Measurements from ENCODE around the gene NEURL4.
"Not testable (repeated sequence)": the region's sequence is repeated elsewhere in the genome, so short reads cannot be mapped to it uniquely, and the experiment has no call there.

NEURL4 gene

DNA sequence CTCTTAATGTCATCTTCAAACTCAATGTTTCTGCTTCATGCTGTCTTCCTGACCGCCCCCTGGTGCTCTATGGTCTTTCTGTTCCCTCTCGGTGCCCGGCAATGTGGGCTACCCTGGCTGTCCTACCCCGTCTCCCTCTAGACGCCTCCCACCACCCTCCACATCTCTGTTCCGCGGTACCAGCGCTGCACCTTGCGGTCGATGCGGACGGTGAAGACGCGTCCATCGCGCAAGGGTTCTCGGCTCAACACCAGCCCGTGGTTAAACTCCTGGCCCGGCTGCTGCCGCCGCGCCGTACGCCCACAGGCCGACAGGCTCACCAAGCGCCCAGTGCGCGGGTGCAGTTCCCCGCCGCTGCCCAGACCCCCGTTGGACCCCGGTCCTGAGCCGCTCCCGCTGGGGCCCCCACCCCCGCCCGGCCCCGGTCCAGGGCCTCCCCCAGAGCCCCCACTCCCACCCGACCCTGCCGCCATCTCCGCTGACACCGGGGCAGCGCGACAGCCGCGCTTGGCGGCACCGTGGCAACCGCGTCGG is at the start of gene NEURL4:
Gene NEURL4 (minus strand): TSS at position 496 of the 534 bp plus-strand sequence. CDS start 23 bp downstream, at position 473.
- no peak for DNase-seq (ENCODE audit: extremely low read depth in 1 of 2, low read depth in 1 of 2)

- no peak for DNase-seq (ENCODE audit: extremely low read depth in 1 of 2, low read depth in 1 of 2)
Measured at GRCh38 chr17:7374353-7374752, 45.2 kb upstream of the NEURL4 start.

GRCh38 chr17:7370853-7371252 is 41.7 kb upstream of the NEURL4 start:
- DNase-seq (ENCODE audit: extremely low read depth in 1 of 2, low read depth in 1 of 2) = no peak

GRCh38 chr17:7369825-7370224 is 40.7 kb upstream of the NEURL4 start:
- no peak for DNase-seq (ENCODE audit: extremely low read depth in 1 of 2, low read depth in 1 of 2)

DNA sequence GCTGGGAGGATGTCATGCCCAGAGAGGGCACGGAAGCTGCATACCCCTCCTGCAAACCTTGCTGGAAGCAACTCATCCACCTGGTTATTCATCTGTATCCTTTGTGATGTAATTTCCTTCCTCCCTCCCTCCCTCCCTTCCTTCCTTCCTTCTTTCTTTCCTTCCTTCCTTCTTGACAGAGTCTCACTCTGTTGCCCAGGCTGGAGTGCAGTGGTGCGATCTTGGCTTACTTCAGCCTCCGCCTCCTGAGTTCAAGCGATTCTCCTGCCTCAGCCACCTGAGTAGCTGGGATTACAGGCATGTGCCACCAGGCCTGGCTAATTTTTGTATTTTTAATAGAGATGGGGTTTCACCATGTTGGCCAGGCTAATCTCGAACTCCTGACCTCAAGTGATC is 39.5 kb upstream of the NEURL4 start:
- DNase-seq (ENCODE audit: extremely low read depth in 1 of 2, low read depth in 1 of 2) = not testable (repeated sequence)

GRCh38 chr17:7367918-7368598 is 38.9 kb upstream of the NEURL4 start:
- no peak for DNase-seq (ENCODE audit: extremely low read depth in 1 of 2, low read depth in 1 of 2)

GRCh38 chr17:7367083-7367482 is 37.9 kb upstream of the NEURL4 start:
- DNase-seq (ENCODE audit: extremely low read depth in 1 of 2, low read depth in 1 of 2) = no peak

- DNase-seq (ENCODE audit: extremely low read depth in 1 of 2, low read depth in 1 of 2) = not testable (repeated sequence)
Measured at GRCh38 chr17:7365963-7366362, 36.8 kb upstream of the NEURL4 start.

- no peak for DNase-seq (ENCODE audit: extremely low read depth in 1 of 2, low read depth in 1 of 2)
Measured at GRCh38 chr17:7363311-7363710, 34.2 kb upstream of the NEURL4 start.

DNA sequence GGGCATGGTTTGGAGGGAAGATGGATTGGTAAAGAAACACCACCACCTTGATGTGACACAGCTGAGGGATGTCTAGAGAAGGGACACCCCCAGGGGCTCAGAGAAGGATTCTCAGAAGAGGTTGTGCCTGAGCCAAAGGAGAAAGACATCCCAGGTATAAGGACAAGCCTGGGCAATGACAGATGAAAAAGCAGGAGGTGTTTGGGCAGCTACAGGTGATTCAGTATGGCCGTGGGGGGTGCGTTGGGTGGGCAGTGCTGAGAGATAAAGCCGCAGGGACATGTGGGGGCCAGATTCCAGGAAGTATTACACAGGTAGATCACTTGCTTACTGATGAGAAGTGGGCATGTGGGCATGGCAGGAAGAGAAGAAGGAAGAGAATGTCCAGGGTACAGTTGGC is 32.8 kb upstream of the NEURL4 start:
- no peak for DNase-seq (ENCODE audit: extremely low read depth in 1 of 2, low read depth in 1 of 2)

DNA sequence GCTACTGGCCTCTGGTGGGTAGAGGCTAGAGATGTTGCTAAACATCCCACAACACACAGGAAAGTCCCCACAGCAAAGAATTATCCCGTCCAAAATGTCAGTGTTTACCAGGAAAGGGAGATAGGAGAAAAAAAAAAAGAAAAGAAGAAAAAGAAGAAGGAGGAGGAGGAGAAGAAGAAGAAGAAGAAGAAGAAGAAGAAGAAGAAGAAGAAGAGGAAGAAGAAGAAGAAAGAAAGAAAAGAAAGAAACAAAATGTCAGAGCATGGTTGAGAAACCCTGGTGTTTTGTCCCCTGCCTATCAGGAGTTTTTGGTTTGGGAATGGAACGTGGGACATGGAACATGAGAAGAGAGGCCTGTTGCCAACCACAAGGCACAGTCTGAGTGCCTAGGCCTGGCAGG is 28.2 kb upstream of the NEURL4 start:
- DNase-seq (ENCODE audit: extremely low read depth in 1 of 2, low read depth in 1 of 2) = no peak

GRCh38 chr17:7356756-7357155 is 27.6 kb upstream of the NEURL4 start:
- no peak for DNase-seq (ENCODE audit: extremely low read depth in 1 of 2, low read depth in 1 of 2)

DNA sequence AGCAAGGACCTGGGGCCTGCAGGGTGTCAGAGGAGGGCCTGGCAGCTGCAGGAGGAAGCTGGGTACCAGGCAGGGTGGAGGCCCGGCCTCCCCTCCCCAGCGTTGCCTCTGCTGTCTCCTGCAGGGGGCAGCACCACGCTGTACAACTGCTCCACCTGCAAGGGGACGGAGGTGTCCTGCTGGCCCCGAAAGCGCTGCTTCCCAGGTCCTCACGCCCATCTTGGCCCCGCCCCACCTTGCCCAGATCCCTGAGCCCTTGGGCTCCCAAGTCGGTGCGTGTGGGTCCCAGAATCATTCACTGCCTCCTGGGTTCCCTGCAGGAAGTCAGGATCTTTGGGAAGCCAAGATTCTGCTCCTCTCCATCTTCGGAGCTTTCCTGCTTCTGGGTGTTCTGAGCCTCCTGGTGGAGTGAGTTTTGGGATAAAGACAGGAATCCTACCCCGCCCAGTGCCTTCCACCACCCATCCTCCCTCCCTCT is 27.0 kb upstream of the NEURL4 start:
- DNase-seq (ENCODE audit: extremely low read depth in 1 of 2, low read depth in 1 of 2) = peak; percentile 63 to 80

GRCh38 chr17:7355573-7355972 is 26.4 kb upstream of the NEURL4 start:
- no peak for DNase-seq (ENCODE audit: extremely low read depth in 1 of 2, low read depth in 1 of 2)

- no peak for DNase-seq (ENCODE audit: extremely low read depth in 1 of 2, low read depth in 1 of 2)
Measured at GRCh38 chr17:7355053-7355452, 25.9 kb upstream of the NEURL4 start, which contains the start of gene TMEM95. TMEM95 (plus strand) TSS chr17:7355156; CDS start chr17:7355205, 49 bp downstream.

- no peak for DNase-seq (ENCODE audit: extremely low read depth in 1 of 2, low read depth in 1 of 2)
Measured at GRCh38 chr17:7354262-7354843, 25.2 kb upstream of the NEURL4 start.

DNA sequence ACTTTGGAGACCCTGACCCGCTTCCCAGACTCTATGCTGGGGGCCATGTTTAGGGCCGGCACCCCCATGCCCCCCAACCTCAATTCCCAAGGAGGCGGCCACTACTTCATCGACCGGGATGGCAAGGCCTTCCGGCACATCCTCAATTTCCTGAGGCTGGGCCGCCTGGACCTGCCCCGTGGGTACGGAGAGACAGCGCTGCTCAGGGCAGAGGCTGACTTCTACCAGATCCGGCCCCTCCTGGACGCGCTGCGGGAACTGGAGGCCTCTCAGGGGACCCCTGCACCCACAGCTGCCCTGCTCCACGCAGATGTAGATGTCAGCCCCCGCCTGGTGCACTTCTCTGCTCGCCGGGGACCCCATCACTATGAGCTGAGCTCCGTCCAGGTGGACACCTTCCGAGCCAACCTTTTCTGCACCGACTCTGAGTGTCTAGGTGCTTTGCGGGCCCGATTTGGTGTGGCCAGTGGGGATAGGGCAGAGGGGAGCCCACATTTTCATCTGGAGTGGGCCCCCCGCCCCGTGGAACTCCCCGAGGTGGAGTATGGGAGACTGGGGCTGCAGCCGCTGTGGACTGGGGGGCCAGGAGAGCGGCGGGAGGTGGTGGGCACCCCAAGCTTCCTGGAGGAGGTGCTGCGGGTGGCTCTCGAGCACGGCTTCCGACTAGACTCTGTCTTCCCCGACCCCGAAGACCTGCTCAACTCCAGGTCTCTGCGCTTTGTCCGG is 23.9 kb upstream of the NEURL4 start:
- DNase-seq (ENCODE audit: extremely low read depth in 1 of 2, low read depth in 1 of 2) = no peak

DNA sequence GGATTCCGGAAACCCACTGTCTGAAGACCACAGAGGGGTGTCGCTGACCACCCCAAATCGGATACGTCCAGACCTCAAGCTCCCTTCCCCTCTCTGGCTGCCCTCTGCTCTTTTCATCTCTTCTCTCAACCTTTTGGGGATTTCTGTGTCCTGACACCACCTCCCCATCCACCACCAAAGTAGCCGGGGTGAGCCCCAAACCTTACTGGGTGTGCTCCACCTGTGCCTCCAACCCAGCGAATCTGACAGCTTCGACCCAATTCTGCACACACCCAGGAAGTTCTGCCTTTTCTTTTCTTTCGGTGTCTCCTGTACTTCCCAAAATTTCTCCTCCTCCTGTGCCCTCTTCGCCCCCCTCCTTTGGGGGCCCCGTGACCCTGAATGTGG is 23.4 kb upstream of the NEURL4 start:
- DNase-seq (ENCODE audit: extremely low read depth in 1 of 2, low read depth in 1 of 2) = no peak

GRCh38 chr17:7351665-7352502 is 22.7 kb upstream of the NEURL4 start, which contains the start of gene KCTD11:
KCTD11 (plus strand) TSS chr17:7352162.
- peak; percentile 43 to 62 for DNase-seq (ENCODE audit: extremely low read depth in 1 of 2, low read depth in 1 of 2)

- DNase-seq (ENCODE audit: extremely low read depth in 1 of 2, low read depth in 1 of 2) = no peak
Measured at GRCh38 chr17:7348478-7349242, 19.5 kb upstream of the NEURL4 start.

Measured in activated CD8-positive, alpha-beta memory T cell treated with anti-CD3 and anti-CD28 coated beads for 1 hour (primary cell).